ENCODE results near the gene SYP.
"Not testable (repeated sequence)": the region's sequence is repeated elsewhere in the genome, so short reads cannot be mapped to it uniquely, and the experiment has no call there.

SYP gene

DNA sequence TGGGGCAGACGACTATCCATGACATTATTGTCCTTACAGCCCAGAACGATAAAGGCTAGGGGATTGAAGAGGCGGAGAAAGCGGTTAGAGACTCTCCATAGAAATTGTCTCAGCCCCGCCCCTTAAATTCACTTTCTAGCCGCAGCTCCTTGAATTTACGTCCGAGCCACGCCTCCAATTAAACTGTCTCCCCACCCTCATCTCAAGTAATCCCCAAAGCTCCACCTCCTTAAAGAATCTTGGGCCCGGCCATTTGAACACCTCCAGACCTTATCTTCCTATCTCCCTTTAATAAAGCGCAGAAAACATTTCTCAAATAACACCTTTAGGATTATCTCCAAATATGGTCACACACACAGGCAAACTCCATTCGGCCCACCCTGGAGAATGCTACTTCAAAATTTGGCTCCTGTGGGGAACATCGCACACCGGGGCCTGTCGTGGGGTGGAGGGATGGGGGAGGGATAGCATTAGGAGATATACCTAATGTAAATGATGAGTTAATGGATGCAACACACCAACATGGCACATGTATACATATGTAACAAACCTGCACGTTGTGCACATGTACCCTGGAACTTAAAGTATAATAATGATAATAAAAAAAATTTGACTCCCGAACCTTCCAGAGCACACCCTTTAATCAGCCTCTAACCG is 44.6 kb downstream of the SYP start:
- H3K9ac ChIP-seq, result no peak overlapping the region
- H4K20me1 ChIP-seq (ENCODE audit: insufficient read depth), result no peaks in the 10 kb centered on the region
- H3K4me2 ChIP-seq, result peak overlapping the region; percentile 51; the same call in 1 of the 2 replicates
- no peak overlapping the region for H3K4me3 ChIP-seq (IDR thresholded peaks at IDR 0.05; ENCODE audit: insufficient read depth, low read depth, low read length)
- H3K79me2 ChIP-seq (ENCODE audit: insufficient read depth, low read depth), result no peaks in the 10 kb centered on the region
- H2AFZ ChIP-seq (ENCODE audit: low read depth), result peak overlapping the region; percentile 52
- TF ChIP-seq, protein P1, sequence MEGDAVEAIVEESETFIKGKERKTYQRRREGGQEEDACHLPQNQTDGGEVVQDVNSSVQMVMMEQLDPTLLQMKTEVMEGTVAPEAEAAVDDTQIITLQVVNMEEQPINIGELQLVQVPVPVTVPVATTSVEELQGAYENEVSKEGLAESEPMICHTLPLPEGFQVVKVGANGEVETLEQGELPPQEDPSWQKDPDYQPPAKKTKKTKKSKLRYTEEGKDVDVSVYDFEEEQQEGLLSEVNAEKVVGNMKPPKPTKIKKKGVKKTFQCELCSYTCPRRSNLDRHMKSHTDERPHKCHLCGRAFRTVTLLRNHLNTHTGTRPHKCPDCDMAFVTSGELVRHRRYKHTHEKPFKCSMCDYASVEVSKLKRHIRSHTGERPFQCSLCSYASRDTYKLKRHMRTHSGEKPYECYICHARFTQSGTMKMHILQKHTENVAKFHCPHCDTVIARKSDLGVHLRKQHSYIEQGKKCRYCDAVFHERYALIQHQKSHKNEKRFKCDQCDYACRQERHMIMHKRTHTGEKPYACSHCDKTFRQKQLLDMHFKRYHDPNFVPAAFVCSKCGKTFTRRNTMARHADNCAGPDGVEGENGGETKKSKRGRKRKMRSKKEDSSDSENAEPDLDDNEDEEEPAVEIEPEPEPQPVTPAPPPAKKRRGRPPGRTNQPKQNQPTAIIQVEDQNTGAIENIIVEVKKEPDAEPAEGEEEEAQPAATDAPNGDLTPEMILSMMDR (conservative IDR thresholded peaks at IDR 0.05; ENCODE audit: low read depth, low read length), result no peak
- H3K27ac ChIP-seq, result no peak overlapping the region
- H3K27me3 ChIP-seq (ENCODE audit: insufficient read depth, low read depth), result no peaks in the 10 kb centered on the region
- no peaks in the 10 kb centered on the region for H3K4me1 ChIP-seq (ENCODE audit: low read depth, poor library complexity, severe bottlenecking)
- no peaks in the 10 kb centered on the region for H3K36me3 ChIP-seq (ENCODE audit: insufficient read depth)

DNA sequence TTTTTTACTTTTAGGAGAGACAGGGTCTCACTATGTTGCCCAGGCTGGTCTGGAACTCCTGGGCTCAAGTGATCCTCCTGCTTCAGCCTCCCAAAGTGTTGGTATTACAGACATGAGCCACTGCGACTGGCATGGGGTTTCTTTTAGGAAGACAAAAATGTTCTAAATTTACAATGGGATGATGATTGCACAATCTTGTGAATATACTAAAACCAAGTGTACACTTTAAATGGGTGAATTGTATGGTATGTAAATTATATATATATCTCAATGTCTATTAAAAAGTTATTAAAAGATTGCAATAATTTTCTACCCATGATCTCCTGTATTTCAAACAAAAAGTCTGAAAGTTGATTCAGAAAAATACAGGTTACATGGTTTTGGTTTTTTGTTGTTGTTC is 46.5 kb downstream of the SYP start:
- no peak overlapping the region for H3K4me3 ChIP-seq (IDR thresholded peaks at IDR 0.05; ENCODE audit: insufficient read depth, low read depth, low read length)
- H3K9ac ChIP-seq, result no peak overlapping the region
- H3K4me1 ChIP-seq (ENCODE audit: low read depth, poor library complexity, severe bottlenecking), result no peaks in the 10 kb centered on the region
- H3K4me2 ChIP-seq, result no peak overlapping the region
- H2AFZ ChIP-seq (ENCODE audit: low read depth), result no peak overlapping the region
- TF ChIP-seq, protein P1 (conservative IDR thresholded peaks at IDR 0.05; ENCODE audit: low read depth, low read length), result no peak
- no peaks in the 10 kb centered on the region for H4K20me1 ChIP-seq (ENCODE audit: insufficient read depth)
- H3K27me3 ChIP-seq (ENCODE audit: insufficient read depth, low read depth), result no peaks in the 10 kb centered on the region
- H3K36me3 ChIP-seq (ENCODE audit: insufficient read depth), result no peaks in the 10 kb centered on the region
- H3K79me2 ChIP-seq (ENCODE audit: insufficient read depth, low read depth), result no peaks in the 10 kb centered on the region
- H3K27ac ChIP-seq, result no peak overlapping the region

DNA sequence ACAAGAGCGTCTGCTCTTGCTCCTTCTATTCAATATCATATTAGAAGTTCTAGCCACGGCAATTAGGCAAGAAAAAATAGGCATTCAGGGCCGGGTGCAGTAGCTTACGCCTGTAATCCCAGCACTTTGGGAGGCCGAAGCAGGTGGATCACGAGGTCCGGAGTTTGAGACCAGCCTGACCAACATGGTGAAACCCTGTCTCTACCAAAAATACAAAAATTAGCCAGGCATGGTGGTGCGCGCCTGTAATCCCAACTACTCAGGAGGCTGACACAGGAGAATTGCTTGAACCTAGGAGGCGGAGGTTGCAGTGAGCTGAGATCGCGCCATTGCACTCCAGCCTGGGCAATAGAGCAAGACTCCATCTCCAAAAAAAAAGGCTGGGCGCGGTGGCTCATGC is 50.7 kb downstream of the SYP start:
- not testable (repeated sequence) for H3K4me1 ChIP-seq (ENCODE audit: low read depth, poor library complexity, severe bottlenecking); H3K4me2 ChIP-seq; H3K9ac ChIP-seq; H3K79me2 ChIP-seq (ENCODE audit: insufficient read depth, low read depth); H3K27ac ChIP-seq; H2AFZ ChIP-seq (ENCODE audit: low read depth); H3K27me3 ChIP-seq (ENCODE audit: insufficient read depth, low read depth); H3K4me3 ChIP-seq (IDR thresholded peaks at IDR 0.05; ENCODE audit: insufficient read depth, low read depth, low read length); H4K20me1 ChIP-seq (ENCODE audit: insufficient read depth); H3K36me3 ChIP-seq (ENCODE audit: insufficient read depth)

DNA sequence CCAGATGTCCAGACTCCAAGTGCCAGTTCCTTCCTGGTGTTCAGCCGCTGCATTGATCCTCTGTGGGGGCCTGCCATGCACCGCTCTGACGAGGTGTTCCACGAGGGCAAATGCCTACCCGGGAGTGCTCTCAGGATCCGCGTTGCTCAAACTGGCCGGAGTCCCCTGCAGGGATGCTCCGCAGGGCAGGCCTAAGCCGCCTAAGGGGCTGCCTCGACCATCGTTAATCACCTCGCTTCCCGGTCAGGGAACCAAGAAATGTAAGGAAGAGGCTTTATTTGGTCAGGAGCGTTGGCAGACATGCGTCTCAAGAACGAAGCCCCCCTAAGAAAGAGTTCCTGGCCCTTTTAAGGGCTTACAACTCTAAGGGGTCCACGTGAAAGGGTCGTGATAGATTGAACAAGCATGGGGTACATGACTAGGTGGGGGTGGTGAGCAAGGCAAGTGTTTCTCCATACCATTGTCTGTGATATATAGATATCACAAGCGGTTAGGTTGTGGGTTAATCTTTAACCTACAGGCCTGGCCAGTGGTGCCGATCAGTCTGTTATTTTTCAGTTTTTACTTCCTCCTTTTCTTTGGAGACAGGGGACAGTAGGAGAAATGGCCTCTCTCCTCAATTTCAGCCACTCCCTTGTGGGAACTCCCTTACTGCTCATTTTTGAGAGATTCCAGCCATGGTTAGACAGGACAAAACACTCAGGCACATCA is 51.4 kb downstream of the SYP start:
- not testable (repeated sequence) for H3K4me2 ChIP-seq; H3K27me3 ChIP-seq (ENCODE audit: insufficient read depth, low read depth); H3K36me3 ChIP-seq (ENCODE audit: insufficient read depth); H3K27ac ChIP-seq; H3K79me2 ChIP-seq (ENCODE audit: insufficient read depth, low read depth); H3K4me1 ChIP-seq (ENCODE audit: low read depth, poor library complexity, severe bottlenecking); H2AFZ ChIP-seq (ENCODE audit: low read depth); H3K4me3 ChIP-seq (IDR thresholded peaks at IDR 0.05; ENCODE audit: insufficient read depth, low read depth, low read length); H3K9ac ChIP-seq; H4K20me1 ChIP-seq (ENCODE audit: insufficient read depth)

DNA sequence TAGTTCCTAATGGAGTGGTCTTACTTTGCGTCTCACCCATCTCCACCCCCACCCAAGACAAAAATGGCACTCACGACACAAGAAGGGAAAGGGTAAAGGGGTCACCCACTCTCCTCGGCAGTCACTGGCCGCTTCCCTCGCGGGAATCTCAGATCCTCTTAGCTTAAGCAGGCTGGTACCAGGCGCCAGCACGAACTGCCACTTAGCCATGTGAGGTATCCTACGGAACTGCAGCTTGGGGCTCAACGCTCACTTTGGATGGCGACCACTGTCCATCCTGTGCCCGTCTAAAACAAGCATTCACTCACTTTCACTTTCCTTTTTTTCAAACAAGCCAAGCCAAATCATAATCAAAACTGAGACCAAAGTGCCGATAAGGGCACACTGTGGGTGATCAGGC is 52.1 kb downstream of the SYP start:
- H2AFZ ChIP-seq (ENCODE audit: low read depth), result no peak overlapping the region
- no peak overlapping the region for H3K27ac ChIP-seq
- H3K36me3 ChIP-seq (ENCODE audit: insufficient read depth), result no peaks in the 10 kb centered on the region
- H3K9ac ChIP-seq, result no peak overlapping the region
- TF ChIP-seq, protein P1 (conservative IDR thresholded peaks at IDR 0.05; ENCODE audit: low read depth, low read length), result no peak
- H3K27me3 ChIP-seq (ENCODE audit: insufficient read depth, low read depth), result no peaks in the 10 kb centered on the region
- no peaks in the 10 kb centered on the region for H3K4me1 ChIP-seq (ENCODE audit: low read depth, poor library complexity, severe bottlenecking)
- H3K4me2 ChIP-seq, result no peak overlapping the region
- no peaks in the 10 kb centered on the region for H4K20me1 ChIP-seq (ENCODE audit: insufficient read depth)
- H3K4me3 ChIP-seq (IDR thresholded peaks at IDR 0.05; ENCODE audit: insufficient read depth, low read depth, low read length), result no peak overlapping the region
- no peaks in the 10 kb centered on the region for H3K79me2 ChIP-seq (ENCODE audit: insufficient read depth, low read depth)
